Glutamatergic neuron (in vitro differentiated cells): ENCODE measurements around the gene SLC17A9. TPM values are rescaled to one million over a fixed set of nuclear protein-coding genes. Genes with fewer than 3 reads are reported as not detected.

ENCODE experiments used
- DNase-seq: peaks from one replicate; pipeline ENCODE4 v3.0.0; 2022
- H3K27ac Mint-ChIP-seq: one replicate; pipeline ENCODE4 v1.8.0; 2020; ENCODE audit warnings: mild to moderate bottlenecking, mixed read lengths, inconsistent platforms; ENCODE audit not compliant: unreplicated experiment
- H3K27me3 Mint-ChIP-seq: one replicate; pipeline ENCODE4 v1.8.0; 2020; ENCODE audit warnings: mild to moderate bottlenecking, moderate library complexity, mixed read lengths, inconsistent platforms; ENCODE audit not compliant: unreplicated experiment
- H3K36me3 Mint-ChIP-seq: one replicate; pipeline ENCODE4 v1.8.0; 2020; ENCODE audit warnings: mild to moderate bottlenecking, mixed read lengths, inconsistent platforms; ENCODE audit not compliant: unreplicated experiment
- H3K4me1 Mint-ChIP-seq: one replicate; pipeline ENCODE4 v1.8.0; 2020; ENCODE audit warnings: mild to moderate bottlenecking, low read depth, mixed read lengths, inconsistent platforms; ENCODE audit not compliant: unreplicated experiment
- H3K4me3 Mint-ChIP-seq: one replicate; pipeline ENCODE4 v1.8.0; 2020; ENCODE audit warnings: mild to moderate bottlenecking, mixed read lengths, inconsistent platforms; ENCODE audit not compliant: unreplicated experiment
- H3K9me3 Mint-ChIP-seq: one replicate; pipeline ENCODE4 v1.8.0; 2020; ENCODE audit warnings: mild to moderate bottlenecking, moderate library complexity, mixed read lengths, inconsistent platforms; ENCODE audit not compliant: unreplicated experiment
- CTCF ChIP-seq: fragments of 200-600 bp; sonication (generic); IDR thresholded peaks from one replicate; pipeline ENCODE4 v1.5.0; 2021; ENCODE audit not compliant: partially characterized antibody, unreplicated experiment
- total RNA-seq: library from RNA; stranded (reverse); fragmentation: NEBNext Ultra II Directional; extraction: Animal tissue kit (Norgen Biotek cat#: 25700); gene quantifications from one replicate; pipeline ENCODE4 v1.2.1, GENCODE V29; 2021; ENCODE audit not compliant: unreplicated experiment

SLC17A9 gene
- total RNA-seq, 1 donor from 2014 or later: 1.8 TPM

GRCh38 chr20:62961310-62961783 lies 8.8 kb downstream of the SLC17A9 start:
- peak; percentile 81 for DNase-seq
- H3K4me1 Mint-ChIP-seq: peaks cover 3% of the 10 kb centered on the region
- H3K27ac Mint-ChIP-seq: peak overlapping the region; percentile 66
- no peak for TF ChIP-seq CTCF
- no peaks in the 10 kb centered on the region for H3K36me3 Mint-ChIP-seq
- H3K9me3 Mint-ChIP-seq: peaks cover 2% of the 10 kb centered on the region
- peaks cover 3% of the 10 kb centered on the region for H3K27me3 Mint-ChIP-seq
- no peak overlapping the region for H3K4me3 Mint-ChIP-seq

GRCh38 chr20:62961799-62962198 lies 9.3 kb downstream of the SLC17A9 start:
- peaks cover 2% of the 10 kb centered on the region for H3K9me3 Mint-ChIP-seq
- no peak for TF ChIP-seq CTCF
- no peaks in the 10 kb centered on the region for H3K36me3 Mint-ChIP-seq
- peak overlapping the region; percentile 66 for H3K27ac Mint-ChIP-seq
- H3K27me3 Mint-ChIP-seq: peaks cover 3% of the 10 kb centered on the region
- no peak for DNase-seq
- peaks cover 3% of the 10 kb centered on the region for H3K4me1 Mint-ChIP-seq
- no peak overlapping the region for H3K4me3 Mint-ChIP-seq

DNA sequence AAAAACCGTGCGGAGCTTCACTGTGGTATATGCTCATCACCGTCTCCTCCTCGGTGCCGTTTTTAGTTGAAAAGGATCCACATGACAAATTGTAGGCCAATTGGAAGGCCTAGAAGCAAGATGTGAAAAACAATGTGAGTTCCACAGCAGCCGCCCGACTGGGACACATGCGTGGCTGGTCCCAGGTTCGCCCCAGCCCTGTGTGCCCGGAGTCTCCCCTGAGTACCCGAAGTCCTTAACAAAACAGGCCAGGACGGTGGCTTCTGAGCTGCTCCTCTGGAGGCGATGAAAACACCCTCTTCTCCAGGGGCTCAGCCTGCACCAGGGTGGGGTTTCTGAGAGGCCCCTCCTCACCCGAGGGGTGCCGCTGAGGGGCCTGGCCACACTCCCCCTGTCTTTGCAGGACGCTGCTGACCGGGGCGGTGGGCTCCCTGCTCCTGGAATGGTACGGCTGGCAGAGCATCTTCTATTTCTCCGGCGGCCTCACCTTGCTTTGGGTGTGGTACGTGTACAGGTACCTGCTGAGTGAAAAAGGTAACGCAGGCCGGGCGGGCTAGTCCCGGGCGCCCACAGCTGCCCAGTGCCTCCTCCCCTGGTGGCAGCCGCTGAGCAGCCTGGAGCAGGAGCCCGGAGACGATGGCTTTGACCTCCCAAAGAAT lies 9.8 kb downstream of the SLC17A9 start:
- H3K27me3 Mint-ChIP-seq: peaks cover 3% of the 10 kb centered on the region
- no peaks in the 10 kb centered on the region for H3K36me3 Mint-ChIP-seq
- H3K27ac Mint-ChIP-seq: no peak overlapping the region
- no peak overlapping the region for H3K4me3 Mint-ChIP-seq
- DNase-seq: no peak
- peaks cover 2% of the 10 kb centered on the region for H3K9me3 Mint-ChIP-seq
- no peak for TF ChIP-seq CTCF
- peaks cover 3% of the 10 kb centered on the region for H3K4me1 Mint-ChIP-seq

GRCh38 chr20:62962891-62963613 lies 10.5 kb downstream of the SLC17A9 start:
- H3K4me3 Mint-ChIP-seq: no peak overlapping the region
- peaks cover 3% of the 10 kb centered on the region for H3K4me1 Mint-ChIP-seq
- H3K36me3 Mint-ChIP-seq: no peaks in the 10 kb centered on the region
- DNase-seq: no peak
- peaks cover 2% of the 10 kb centered on the region for H3K9me3 Mint-ChIP-seq
- peaks cover 3% of the 10 kb centered on the region for H3K27me3 Mint-ChIP-seq
- no peak for TF ChIP-seq CTCF
- H3K27ac Mint-ChIP-seq: no peak overlapping the region
